GM12878 (cell line): ENCODE data around the gene RECK. TPM values are rescaled to one million over a fixed set of nuclear protein-coding genes. Genes with fewer than 3 reads are reported as not detected.

ENCODE experiments used
- ATAC-seq: fragments of 200-7000 bp; cut with Tn5 transposase; 3 replicates; pipeline ENCODE4 v1.9.1; 2020; ENCODE audit warnings: mild to moderate bottlenecking, moderate library complexity
- BruUV-seq: library from RNA; stranded (reverse); fragments of 400-500 nt; replicated peaks from 2 replicates; lab custom pipeline; 2021; lab: Mats Ljungman, UMichigan
- CTCF ChIA-PET: fragments of 300-600 bp; sonication (Branson Sonifier 250); formaldehyde crosslinking; extraction: SDS; loops from one replicate; lab custom pipeline; 2021; ENCODE audit warnings: inconsistent platforms; lab: Yijun Ruan, JAX
- POLR2A ChIA-PET: fragments of 350-600 bp; formaldehyde crosslinking; extraction: SDS; loops from one replicate; lab custom pipeline; 2021; ENCODE audit warnings: inconsistent platforms; lab: Charles Lee
- RAD21 ChIA-PET: fragments of 300-600 bp; sonication (Branson Sonifier 250); formaldehyde crosslinking; loops from one replicate; lab custom pipeline; 2023; ENCODE audit warnings: antibody characterized with exemption; ENCODE audit not compliant: unreplicated experiment; lab: Charles Lee
- SMC1A ChIA-PET: fragments of 300-600 bp; sonication (Branson Sonifier 250); formaldehyde crosslinking; loops from one replicate; lab custom pipeline; 2023; ENCODE audit not compliant: unreplicated experiment, uncharacterized antibody; lab: Charles Lee
- DNase-seq: peaks from one replicate; pipeline ENCODE4 v3.0.0-alpha.2; 2011; ENCODE audit warnings: low read depth, low spot score
- FAIRE-seq: peaks from 3 replicates; lab custom pipeline; 2011; peaks lifted over from hg19 to GRCh38; lab: Jason Lieb, UNC
- H2AFZ ChIP-seq: 2 replicates; pipeline ENCODE4 v1.6.0; 2011; ENCODE audit warnings: low read depth, low read length, control low read depth; ENCODE audit not compliant: control insufficient read depth
- H3K27ac ChIP-seq: 2 replicates; pipeline ENCODE4 v1.5.1; 2011; ENCODE audit warnings: control low read depth; ENCODE audit not compliant: control insufficient read depth, insufficient read depth
- H3K27me3 ChIP-seq, 2 experiments: replicated peaks in 1 of 2; 2 replicates each; pipeline versions ENCODE4 v1.6.0 to v1.6.1; 2011; ENCODE audit warnings: low read length in 1 of 2; ENCODE audit not compliant: control insufficient read depth in 2 of 2, insufficient read depth in 2 of 2
- H3K36me3 ChIP-seq, 2 experiments: 2 replicates each; pipeline ENCODE4 v1.5.1; 2011; ENCODE audit warnings: low read length in 1 of 2; ENCODE audit not compliant: control insufficient read depth in 2 of 2, insufficient read depth in 2 of 2
- H3K4me1 ChIP-seq: 2 replicates; pipeline ENCODE4 v1.6.1; 2011; ENCODE audit warnings: mild to moderate bottlenecking, low read length, moderate library complexity, mixed read lengths; ENCODE audit not compliant: control insufficient read depth, insufficient read depth
- H3K4me2 ChIP-seq: 2 replicates; pipeline ENCODE4 v1.6.0; 2011; ENCODE audit warnings: control low read depth; ENCODE audit not compliant: control insufficient read depth, insufficient read depth
- H3K4me3 ChIP-seq: fragments of 200-600 bp; sonication (generic); 2 replicates; pipeline ENCODE4 v1.5.1; 2016
- H3K79me2 ChIP-seq: 2 replicates; pipeline ENCODE4 v1.6.0; 2011; ENCODE audit warnings: low read length; ENCODE audit not compliant: control insufficient read depth, insufficient read depth
- H3K9ac ChIP-seq: 2 replicates; pipeline ENCODE4 v1.8.0; 2011; ENCODE audit warnings: low read length, control low read depth, mixed read lengths; ENCODE audit not compliant: control insufficient read depth, insufficient read depth
- H3K9me3 ChIP-seq: replicated peaks from 3 replicates; pipeline ENCODE4 v1.5.1; 2011; ENCODE audit warnings: mild to moderate bottlenecking, low read length; ENCODE audit not compliant: control insufficient read depth, insufficient read depth
- H4K20me1 ChIP-seq: 2 replicates; pipeline ENCODE4 v1.6.0; 2011; ENCODE audit not compliant: control insufficient read depth, insufficient read depth
- ATF7 ChIP-seq: fragments of 450-650 bp; IDR thresholded peaks from 2 replicates; pipeline ENCODE4 v1.6.1; 2016; ENCODE audit warnings: low read depth, mild to moderate bottlenecking
- CBX3 ChIP-seq: fragments of 200-600 bp; sonication (generic); IDR thresholded peaks from 2 replicates; pipeline ENCODE4 v1.6.1; 2016; ENCODE audit warnings: low read depth, borderline replicate concordance
- DPF2 ChIP-seq: fragments of 450-650 bp; IDR thresholded peaks from 2 replicates; pipeline ENCODE4 v1.6.1; 2017; ENCODE audit warnings: mild to moderate bottlenecking
- ETV6 ChIP-seq, 2 experiments: fragments of 450-650 bp in 1 of 2; IDR thresholded peaks in 1 of 2; conservative IDR thresholded peaks in 1 of 2; 2 replicates each; pipeline ENCODE4 v1.6.1; 2014; ENCODE audit warnings: antibody characterized with exemption in 1 of 2, borderline replicate concordance in 1 of 2, low read depth in 1 of 2, mild to moderate bottlenecking in 1 of 2, moderate library complexity in 1 of 2
- GABPA ChIP-seq: IDR thresholded peaks from 2 replicates; pipeline ENCODE4 v1.6.1; 2014; ENCODE audit warnings: antibody characterized with exemption, low read depth, mild to moderate bottlenecking, inconsistent platforms
- MTA2 ChIP-seq: fragments of 450-650 bp; IDR thresholded peaks from 2 replicates; pipeline ENCODE4 v1.6.1; 2016; ENCODE audit warnings: low read depth, mild to moderate bottlenecking, moderate library complexity
- NR2C2 ChIP-seq: IDR thresholded peaks from 2 replicates; pipeline ENCODE4 v1.6.1; 2011; ENCODE audit warnings: borderline replicate concordance, low read depth; ENCODE audit not compliant: control insufficient read depth, insufficient read length
- RUNX3 ChIP-seq: IDR thresholded peaks from 2 replicates; pipeline ENCODE4 v1.6.1; 2012; ENCODE audit warnings: low read length, inconsistent platforms
- SMC3 ChIP-seq: IDR thresholded peaks from 2 replicates; pipeline ENCODE4 v1.6.1; 2011; ENCODE audit warnings: low read length, improper control_type of control experiment, borderline replicate concordance
- SREBF1 ChIP-seq: IDR thresholded peaks from 2 replicates; pipeline ENCODE4 v1.6.1; 2012; ENCODE audit warnings: mild to moderate bottlenecking, low read length
- TCF3 ChIP-seq: IDR thresholded peaks from 2 replicates; pipeline ENCODE4 v1.6.1; 2012; ENCODE audit warnings: low read depth, mild to moderate bottlenecking, low read length, borderline replicate concordance; ENCODE audit not compliant: insufficient read depth
- ZNF622 ChIP-seq: fragments of 450-650 bp; IDR thresholded peaks from 2 replicates; pipeline ENCODE4 v1.6.1; 2017; ENCODE audit warnings: mild to moderate bottlenecking, inconsistent platforms
- WGBS: methylation state at CpG from one replicate; pipeline ENCODE4 v1.1.6; 2016; ENCODE audit warnings: low lambda C conversion rate; ENCODE audit not compliant: insufficient replicate concordance, insufficient coverage; ENCODE audit errors: missing lambda C conversion rate; 5-methylcytosine and 5-hydroxymethylcytosine counted together
- in situ Hi-C: fragments of 300-500 bp; cut with MboI; formaldehyde crosslinking; loops from 9 replicates; pipeline ENCODE4 v1.14.3; 2018; ENCODE audit warnings: mixed read lengths
- intact Hi-C: fragments of 100-400 bp; cut with micrococcal nuclease; formaldehyde crosslinking; loops from one replicate; pipeline ENCODE4 v1.14.2; 2022; ENCODE audit not compliant: unreplicated experiment
- polyA plus RNA-seq, 11 experiments: library from polyadenylated mRNA; depleted of rRNA in 4 of 11; unstranded in 6 of 11; stranded (reverse) in 5 of 11; fragments of >200 nt; fragmentation: Nextera tagmentation in 4 of 11; fragmentation: Illumina TruSeq in 1 of 11; extraction: Ambion mirVana in 4 of 11; extraction: Trizol in 1 of 11; gene quantifications; 1 replicate in 1 of 11; 2 replicates in 10 of 11; pipeline versions ENCODE4 v1.2.1 to v1.2.3, GENCODE V29; 2011 to 2016; ENCODE audit warnings: inconsistent platforms in 2 of 11, missing spikeins in 2 of 11, low read depth in 1 of 11
- total RNA-seq, 4 experiments: library from RNA; depleted of rRNA in 3 of 4; stranded (reverse); fragments of >200 nt in 3 of 4; fragmentation: Illumina TruSeq in 1 of 4; extraction: Trizol in 1 of 4; gene quantifications; 2 replicates each; pipeline versions ENCODE4 v1.2.1 to v1.2.3, GENCODE V29; 2013 to 2021
- TF ChIP-seq, protein P1 (sequence below): fragments of 450-650 bp; formaldehyde crosslinking; IDR thresholded peaks from 2 replicates; pipeline ENCODE4 v1.5.0; 2022; ENCODE audit warnings: mild to moderate bottlenecking, missing genetic modification characterization
- TF ChIP-seq, protein P2 (sequence below): fragments of 450-650 bp; IDR thresholded peaks from 2 replicates; pipeline ENCODE4 v1.6.1; 2017; ENCODE audit warnings: antibody characterized with exemption, mild to moderate bottlenecking, moderate library complexity
- TF ChIP-seq, protein P3 (sequence below): fragments of 450-650 bp; IDR thresholded peaks from 2 replicates; pipeline ENCODE4 v1.6.1; 2016; ENCODE audit warnings: mild to moderate bottlenecking

RECK gene
- total and polyA plus RNA-seq, 10 of the 15 experiments (the other 5 are each of a cell fraction or from before 2014, with no cell fraction given) = 0.02 to 0.40 (median 0.13) TPM

DNA sequence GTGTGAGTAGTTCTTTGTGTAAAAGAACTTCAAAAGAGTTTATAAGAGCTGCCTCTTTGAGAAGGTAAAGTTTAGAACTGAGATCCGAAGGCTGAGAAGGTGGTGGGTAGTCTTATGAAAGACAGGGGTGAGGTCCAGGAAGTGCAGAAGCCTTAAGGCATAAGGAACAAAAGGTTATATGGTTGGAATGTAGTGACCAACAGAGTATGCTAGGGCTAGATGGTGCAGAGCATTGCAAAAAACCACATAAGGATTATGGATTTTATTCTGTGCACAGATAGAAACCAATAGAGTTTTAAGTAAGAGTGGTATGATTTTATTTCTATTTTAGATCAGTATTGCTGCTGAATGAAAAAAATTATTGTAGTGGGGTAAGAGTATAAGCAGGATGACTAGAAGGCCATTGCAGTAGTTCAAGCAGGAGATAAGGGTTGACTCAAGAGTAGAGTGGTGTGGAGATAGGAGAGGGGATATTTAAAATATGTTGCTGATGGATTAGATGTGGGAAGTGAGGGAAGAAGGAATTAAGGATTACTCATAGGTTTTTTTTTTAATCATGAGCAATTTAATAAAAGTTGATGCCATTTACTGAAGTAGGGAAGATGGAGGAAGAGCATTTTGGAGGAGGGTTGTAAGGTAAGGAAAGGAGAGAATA, 3.7 kb downstream of the RECK start:
- Histone ChIP-seq H3K79me2 (no peaks in the 10 kb centered on the region), H3K4me3 (no peak overlapping the region), H3K9ac (no peak overlapping the region), H3K9me3 (no peaks in the 10 kb centered on the region), H3K27ac (no peak overlapping the region), H3K27me3 (peaks cover 0 to 2% of the 10 kb centered on the region in 2 experiments; a peak in 1 of 4 replicates), H3K4me1 (no peaks in the 10 kb centered on the region; the same call in 1 of the 2 replicates), H3K4me2 (no peak overlapping the region), H3K36me3 (no peaks in the 10 kb centered on the region), H2AFZ (no peak overlapping the region), H4K20me1 (no peaks in the 10 kb centered on the region)
- FAIRE-seq (no peak), ATAC-seq (no peak), DNase-seq (no peak)
- SMC1A ChIA-PET = no interaction called here
- BruUV-seq = no TSS peak
- RAD21 ChIA-PET = no interaction called here
- intact Hi-C loops = no loop called here
- CTCF ChIA-PET = no interaction called here
- POLR2A ChIA-PET = no interaction called here
- WGBS = 56% methylated on average over 1 of the region's 1 CpG
- in situ Hi-C loops = no loop called here
- no peak for TF ChIP-seq ATF7
- TF ChIP-seq DPF2 = no peak
- no peak for TF ChIP-seq SMC3
- no peak for TF ChIP-seq ETV6 (conservative IDR thresholded peaks at IDR 0.05 in 1 of 2, IDR thresholded peaks at IDR 0.05 in 1 of 2; ENCODE audit: borderline replicate concordance in 1 of 2, low read depth in 1 of 2)
- no peak for TF ChIP-seq TCF3
- no peak for TF ChIP-seq SREBF1
- TF ChIP-seq, protein P1, sequence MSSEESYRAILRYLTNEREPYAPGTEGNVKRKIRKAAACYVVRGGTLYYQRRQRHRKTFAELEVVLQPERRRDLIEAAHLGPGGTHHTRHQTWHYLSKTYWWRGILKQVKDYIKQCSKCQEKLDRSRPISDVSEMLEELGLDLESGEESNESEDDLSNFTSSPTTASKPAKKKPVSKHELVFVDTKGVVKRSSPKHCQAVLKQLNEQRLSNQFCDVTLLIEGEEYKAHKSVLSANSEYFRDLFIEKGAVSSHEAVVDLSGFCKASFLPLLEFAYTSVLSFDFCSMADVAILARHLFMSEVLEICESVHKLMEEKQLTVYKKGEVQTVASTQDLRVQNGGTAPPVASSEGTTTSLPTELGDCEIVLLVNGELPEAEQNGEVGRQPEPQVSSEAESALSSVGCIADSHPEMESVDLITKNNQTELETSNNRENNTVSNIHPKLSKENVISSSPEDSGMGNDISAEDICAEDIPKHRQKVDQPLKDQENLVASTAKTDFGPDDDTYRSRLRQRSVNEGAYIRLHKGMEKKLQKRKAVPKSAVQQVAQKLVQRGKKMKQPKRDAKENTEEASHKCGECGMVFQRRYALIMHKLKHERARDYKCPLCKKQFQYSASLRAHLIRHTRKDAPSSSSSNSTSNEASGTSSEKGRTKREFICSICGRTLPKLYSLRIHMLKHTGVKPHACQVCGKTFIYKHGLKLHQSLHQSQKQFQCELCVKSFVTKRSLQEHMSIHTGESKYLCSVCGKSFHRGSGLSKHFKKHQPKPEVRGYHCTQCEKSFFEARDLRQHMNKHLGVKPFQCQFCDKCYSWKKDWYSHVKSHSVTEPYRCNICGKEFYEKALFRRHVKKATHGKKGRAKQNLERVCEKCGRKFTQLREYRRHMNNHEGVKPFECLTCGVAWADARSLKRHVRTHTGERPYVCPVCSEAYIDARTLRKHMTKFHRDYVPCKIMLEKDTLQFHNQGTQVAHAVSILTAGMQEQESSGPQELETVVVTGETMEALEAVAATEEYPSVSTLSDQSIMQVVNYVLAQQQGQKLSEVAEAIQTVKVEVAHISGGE (CRISPR knock-in tag) = no peak
- no peak for TF ChIP-seq GABPA
- TF ChIP-seq, protein P2, sequence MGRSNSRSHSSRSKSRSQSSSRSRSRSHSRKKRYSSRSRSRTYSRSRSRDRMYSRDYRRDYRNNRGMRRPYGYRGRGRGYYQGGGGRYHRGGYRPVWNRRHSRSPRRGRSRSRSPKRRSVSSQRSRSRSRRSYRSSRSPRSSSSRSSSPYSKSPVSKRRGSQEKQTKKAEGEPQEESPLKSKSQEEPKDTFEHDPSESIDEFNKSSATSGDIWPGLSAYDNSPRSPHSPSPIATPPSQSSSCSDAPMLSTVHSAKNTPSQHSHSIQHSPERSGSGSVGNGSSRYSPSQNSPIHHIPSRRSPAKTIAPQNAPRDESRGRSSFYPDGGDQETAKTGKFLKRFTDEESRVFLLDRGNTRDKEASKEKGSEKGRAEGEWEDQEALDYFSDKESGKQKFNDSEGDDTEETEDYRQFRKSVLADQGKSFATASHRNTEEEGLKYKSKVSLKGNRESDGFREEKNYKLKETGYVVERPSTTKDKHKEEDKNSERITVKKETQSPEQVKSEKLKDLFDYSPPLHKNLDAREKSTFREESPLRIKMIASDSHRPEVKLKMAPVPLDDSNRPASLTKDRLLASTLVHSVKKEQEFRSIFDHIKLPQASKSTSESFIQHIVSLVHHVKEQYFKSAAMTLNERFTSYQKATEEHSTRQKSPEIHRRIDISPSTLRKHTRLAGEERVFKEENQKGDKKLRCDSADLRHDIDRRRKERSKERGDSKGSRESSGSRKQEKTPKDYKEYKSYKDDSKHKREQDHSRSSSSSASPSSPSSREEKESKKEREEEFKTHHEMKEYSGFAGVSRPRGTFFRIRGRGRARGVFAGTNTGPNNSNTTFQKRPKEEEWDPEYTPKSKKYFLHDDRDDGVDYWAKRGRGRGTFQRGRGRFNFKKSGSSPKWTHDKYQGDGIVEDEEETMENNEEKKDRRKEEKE = no peak
- no peak for TF ChIP-seq MTA2
- TF ChIP-seq ZNF622 = no peak
- no peak for TF ChIP-seq CBX3
- TF ChIP-seq, protein P3, sequence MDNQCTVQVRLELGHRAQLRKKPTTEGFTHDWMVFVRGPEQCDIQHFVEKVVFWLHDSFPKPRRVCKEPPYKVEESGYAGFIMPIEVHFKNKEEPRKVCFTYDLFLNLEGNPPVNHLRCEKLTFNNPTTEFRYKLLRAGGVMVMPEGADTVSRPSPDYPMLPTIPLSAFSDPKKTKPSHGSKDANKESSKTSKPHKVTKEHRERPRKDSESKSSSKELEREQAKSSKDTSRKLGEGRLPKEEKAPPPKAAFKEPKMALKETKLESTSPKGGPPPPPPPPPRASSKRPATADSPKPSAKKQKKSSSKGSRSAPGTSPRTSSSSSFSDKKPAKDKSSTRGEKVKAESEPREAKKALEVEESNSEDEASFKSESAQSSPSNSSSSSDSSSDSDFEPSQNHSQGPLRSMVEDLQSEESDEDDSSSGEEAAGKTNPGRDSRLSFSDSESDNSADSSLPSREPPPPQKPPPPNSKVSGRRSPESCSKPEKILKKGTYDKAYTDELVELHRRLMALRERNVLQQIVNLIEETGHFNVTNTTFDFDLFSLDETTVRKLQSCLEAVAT = no peak
- no peak for TF ChIP-seq NR2C2
- no peak for TF ChIP-seq RUNX3
